Stimulated activated CD4-positive, alpha-beta T cell treated with anti-CD3 and anti-CD28 coated beads, Interleukin-12 subunit alpha, Interleukin-12 subunit beta, amount 100 ng/mL, for 4 hours (primary cell): Measurements from ENCODE around the gene FOLR3.
"Not testable (repeated sequence)": the region's sequence is repeated elsewhere in the genome, so short reads cannot be mapped to it uniquely, and the experiment has no call there.

Experiments used
- DNase-seq: peaks from one replicate; pipeline ENCODE4 v3.0.0-alpha.2; 2020

The FOLR3 gene

DNA sequence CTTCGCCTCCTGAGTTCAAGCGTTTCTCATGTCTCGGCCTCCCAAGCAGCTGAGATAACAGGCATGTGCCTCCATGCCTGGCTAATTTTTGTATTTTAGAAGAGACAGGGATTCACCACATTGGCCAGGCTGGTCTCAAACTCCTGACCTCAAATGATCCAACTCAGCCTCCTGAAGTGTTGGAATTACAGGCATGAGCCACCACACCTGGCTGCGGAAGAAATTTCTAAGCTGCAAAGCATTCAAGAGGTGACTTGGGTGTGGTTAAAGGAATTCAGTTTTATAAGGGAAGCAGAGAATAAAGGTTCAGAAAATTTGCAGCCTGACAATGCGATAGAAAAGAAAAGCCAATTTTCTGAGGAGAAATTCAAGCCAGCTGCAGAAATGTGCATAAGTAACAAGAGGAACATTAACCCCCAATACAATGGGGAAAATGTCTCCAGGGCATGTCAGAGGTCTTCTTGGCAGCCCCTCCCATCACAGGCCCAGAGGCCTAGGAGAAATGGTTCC is 33.6 kb downstream of the FOLR3 start:
- not testable (repeated sequence) for DNase-seq

DNA sequence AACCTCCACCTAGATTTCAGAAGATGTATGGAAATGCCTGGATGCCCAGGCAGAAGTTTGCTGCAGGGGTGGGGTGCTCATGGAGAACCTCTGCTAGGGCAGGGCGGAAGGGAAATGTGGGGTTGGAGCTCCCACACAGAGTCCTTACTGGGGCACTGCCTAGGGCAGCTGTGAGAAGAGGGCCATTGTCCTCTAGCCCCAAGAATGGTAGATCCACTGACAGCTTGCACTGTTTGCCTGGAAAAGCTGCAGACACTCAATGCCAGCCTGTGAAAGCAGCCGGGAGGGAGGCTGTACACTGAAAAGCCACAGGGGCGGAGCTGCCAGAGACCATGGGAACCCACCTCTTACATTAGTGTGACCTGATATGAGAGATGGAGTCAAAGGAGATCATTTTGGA is 34.2 kb downstream of the FOLR3 start:
- not testable (repeated sequence) for DNase-seq

DNA sequence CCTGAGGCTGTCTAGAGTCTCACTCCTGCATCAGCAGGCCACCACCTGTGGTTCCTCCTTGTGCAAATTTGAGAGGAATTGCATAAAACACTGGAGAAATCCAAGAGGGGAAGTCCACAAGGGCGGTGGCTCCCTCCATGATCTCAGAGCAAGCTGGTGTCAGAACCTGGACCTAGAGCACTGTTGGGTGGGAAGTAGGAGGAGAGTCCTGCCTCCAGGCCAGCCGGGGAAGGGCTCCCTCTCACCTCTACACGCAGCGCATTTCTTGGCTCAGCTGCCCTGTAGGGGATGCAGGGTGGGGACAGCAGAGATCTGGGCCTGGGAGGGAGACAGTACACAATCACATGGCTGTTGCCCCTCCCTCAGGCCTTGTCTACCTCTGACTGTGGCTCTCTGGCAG is 36.5 kb downstream of the FOLR3 start:
- not testable (repeated sequence) for DNase-seq

DNA sequence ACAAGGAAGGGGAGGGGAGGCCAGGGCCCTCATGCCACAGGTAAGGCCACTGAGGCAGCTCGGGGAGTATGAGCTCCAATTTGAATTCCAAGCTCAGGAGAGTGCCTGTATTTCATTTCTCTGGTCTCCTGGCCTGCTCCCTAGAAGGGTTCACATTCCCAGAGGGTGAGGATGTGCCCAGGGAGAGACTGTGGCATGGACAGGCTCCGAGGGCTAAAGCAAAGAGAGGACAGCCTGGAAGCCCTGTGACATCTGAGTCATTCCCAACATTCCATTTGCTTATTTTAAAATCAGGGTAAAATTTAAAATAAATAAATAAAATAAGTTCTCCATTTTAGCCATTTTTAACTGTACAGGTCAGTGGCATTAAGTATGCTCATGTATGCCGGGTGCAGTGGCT is 37.8 kb downstream of the FOLR3 start:
- DNase-seq: no peak

DNA sequence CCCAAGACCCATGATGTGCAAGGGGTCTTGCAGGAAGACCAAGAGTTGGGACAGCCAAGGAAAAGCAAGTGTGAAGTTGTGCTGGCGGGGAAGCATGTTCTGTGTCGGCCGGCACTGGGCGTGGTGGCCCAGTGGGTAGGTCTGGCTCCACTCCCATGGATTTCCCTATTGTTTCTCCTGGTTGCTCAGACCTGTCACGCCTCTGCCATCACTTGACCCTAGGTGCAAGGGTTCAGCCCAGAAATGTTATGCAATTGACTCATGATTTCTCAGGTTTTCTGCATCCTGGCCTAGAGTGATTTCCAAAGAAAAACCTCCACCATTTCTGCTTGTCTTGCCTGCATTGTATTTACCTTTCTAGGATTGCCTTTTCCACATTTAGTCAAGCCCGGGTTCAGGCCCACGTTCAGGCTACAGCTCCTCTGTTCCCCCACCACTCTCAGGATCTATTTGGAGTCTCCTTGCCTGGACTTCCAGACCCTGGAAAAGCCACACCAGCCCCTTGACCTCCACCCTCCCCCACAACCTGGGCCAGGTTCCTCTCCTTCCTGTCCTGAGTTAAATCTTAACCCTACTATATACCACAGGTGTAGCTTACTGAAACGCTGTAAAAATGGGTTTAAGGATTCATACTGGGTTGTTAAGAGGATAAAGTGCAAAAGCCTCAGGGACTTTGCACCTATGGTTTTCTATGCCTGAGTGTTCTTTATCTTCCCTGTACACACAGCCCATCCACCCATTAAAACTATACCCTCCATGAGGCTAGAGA is 39.0 kb downstream of the FOLR3 start:
- no peak for DNase-seq

DNA sequence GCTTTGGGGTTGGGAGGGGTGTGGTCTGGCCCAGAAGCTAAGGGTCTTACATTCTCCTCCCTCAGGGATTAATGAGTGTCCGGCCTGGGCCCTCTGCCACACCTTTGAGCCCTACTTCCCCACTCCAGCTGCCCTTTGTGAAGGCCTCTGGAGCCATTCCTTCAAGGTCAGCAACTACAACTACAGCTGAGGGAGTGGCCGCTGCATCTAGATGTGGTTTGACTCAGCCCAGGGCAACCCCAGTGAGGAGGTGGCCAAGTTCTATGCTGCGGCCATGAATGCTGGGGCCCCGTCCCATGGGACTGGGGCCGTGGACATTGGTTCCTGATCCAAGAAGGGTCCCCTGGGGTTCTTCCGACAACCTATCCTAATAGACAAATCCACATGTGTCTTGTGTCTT is 42.1 kb downstream of the FOLR3 start:
- no peak for DNase-seq

DNA sequence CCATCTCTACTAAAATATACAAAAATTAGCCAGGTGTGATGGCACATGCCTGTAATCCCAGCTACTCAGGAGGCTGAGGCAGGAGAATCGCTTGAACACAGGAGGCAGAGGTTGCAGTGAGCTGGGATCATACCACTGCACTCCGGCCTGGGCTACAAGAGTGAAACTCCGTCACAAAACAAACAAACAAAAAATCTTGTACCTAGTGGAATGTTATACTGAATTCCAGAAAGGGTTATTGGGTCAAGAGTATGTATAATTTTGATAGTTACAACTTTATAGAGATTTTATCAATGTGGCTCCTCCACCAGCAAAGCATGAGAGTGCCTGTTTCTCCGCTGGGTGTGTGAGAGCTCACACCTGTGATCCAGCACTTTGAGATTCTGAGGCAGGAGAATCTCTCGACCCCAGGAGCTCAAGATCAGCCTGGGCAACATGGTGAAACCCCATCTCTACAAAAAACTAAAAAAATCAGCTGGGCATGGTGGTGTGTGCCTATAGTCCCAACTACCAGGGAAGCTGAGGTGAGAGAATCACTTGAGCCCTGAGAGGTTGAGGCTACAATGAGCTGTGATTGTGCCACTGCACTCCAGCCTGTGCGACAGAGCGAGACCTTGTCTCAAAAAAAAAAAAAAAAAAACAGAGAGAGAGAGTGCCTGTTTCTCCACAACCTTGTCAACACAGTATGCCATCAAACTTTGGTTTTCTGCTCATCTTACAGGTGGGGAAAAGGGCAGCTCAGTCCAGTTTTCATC is 43.7 kb downstream of the FOLR3 start:
- DNase-seq: no peak

DNA sequence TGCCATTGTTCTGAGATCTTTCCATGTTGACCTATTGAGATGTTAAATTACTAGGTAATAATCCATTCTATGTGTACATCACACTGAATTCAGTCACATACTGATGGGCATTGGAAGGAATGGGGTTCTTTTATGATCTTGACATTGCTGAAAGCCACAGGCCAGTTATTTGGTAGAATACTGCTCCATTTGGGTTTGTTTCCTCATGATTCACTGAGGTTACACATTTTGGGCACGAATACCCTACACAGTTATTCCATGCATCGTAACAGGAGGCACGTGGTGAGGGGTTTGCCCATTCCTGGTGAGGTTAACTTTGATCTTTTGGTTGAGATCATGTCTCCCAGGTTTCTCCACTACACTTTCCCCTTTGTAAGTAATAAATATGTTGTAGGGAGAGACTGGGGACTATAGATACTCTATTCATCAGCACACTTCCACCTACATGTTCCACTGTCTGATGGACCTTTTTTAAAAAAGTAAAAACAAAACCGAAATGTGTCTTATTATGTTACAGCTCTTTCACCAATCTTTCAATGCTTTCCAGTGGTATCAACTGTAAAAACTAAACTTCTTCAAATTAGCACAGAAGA is 44.4 kb downstream of the FOLR3 start:
- no peak for DNase-seq

DNA sequence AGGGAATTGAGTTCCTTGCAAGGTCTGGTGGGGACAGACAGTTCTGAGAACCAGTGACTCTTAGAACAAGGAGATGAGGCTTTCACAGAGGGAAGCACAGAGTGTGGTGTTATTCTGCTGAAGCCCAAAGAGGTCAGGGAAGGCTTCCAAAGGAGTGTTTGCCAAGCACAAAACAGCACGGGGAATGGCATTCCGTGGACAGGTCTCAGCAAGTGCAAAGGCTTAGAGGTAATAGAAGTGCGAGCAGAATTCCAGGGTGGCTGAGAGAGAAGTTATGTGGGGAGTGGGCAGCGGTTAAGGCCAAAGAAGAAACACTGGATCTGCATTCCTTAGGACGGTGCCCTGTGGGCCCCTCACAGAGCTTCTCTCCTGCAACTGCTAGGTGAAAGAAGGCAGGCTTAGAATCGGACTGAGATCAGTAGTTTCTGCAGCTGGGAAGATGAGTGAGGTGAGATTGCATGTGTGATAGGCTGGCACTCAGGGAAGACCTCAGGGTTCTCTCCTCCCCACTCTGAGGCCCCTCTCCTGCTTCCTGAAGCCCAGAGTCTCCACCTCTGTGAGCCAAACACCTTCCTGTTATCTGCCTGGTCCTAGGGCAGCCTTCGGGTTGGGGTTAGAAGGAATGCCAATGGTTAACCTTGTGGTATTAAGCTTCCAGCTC is 45.5 kb downstream of the FOLR3 start:
- not testable (repeated sequence) for DNase-seq

DNA sequence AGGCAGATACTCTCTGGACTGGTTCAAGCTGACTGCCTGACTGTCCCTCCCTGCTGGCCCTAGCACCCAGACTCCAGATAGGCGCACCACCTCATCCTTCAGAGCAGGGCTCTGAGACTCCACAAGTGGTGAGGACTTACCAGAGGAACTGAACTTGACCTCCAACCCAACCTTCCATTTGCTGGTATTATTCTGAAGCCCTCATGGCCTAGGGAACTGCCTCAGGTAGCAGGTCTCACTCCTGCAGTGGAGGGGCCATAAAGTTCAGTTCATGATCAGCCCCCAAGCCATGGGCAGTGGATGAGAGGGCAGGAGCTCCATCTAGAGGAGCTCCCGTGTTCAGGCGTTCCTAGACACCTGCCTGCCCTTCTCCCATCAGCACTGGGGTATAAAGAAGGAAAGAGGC is 46.0 kb downstream of the FOLR3 start:
- DNase-seq: not testable (repeated sequence)

DNA sequence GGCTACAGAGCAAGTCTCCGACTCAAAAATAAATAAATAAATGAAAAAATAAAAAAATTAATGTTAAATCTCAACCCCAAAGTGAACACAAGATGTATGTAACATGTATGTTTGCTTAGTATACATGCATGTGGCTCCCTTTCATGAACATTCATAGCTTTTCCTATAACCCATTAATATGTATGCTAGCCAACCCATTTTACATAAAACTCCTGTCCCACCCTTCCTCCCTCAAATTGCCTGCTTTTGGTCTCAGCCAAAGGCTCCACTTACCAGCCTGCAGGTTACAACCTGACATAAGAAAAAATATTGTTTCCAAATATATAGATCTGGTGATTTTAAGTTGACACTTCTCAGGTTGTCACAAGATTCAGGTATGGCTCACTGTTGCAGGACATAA is 52.7 kb downstream of the FOLR3 start:
- DNase-seq: no peak
